ENCODE measurements around the gene C2orf42.
"Not testable (repeated sequence)": the region's sequence is repeated elsewhere in the genome, so short reads cannot be mapped to it uniquely, and the experiment has no call there.

Gene C2orf42

GRCh38 chr2:70102323-70102905, 88.4 kb downstream of the C2orf42 start:
- DNase-seq (ENCODE audit: low spot score) = not testable (repeated sequence)

DNA sequence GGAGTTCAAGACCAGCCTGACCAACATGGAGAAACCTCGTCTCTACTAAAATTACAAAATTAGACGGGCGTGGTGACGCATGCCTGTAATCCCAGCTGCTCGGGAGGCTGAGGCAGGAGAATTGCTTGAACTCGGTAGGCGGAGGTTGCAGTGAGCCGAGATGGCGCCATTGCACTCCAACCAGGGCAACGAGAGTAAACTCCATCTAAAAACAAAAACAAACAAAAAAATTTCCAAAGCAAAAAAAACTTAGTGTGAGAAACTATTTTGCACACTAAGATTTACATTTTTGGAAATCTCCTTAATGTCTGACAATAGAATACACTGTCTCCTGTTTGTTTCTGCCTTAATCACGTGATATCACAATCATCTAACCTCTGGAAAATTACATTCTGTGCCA, 89.1 kb downstream of the C2orf42 start:
- DNase-seq (ENCODE audit: low spot score) = not testable (repeated sequence)

GRCh38 chr2:70101174-70101573, 89.6 kb downstream of the C2orf42 start:
- DNase-seq (ENCODE audit: low spot score) = no peak

All from left forelimb (tissue), 1 donor.